B cell (primary cell): ENCODE measurements around the gene CCDC144A.
"Not testable (repeated sequence)": the region's sequence is repeated elsewhere in the genome, so short reads cannot be mapped to it uniquely, and the experiment has no call there.

Experiments
- EZH2 ChIP-seq: IDR thresholded peaks from 2 replicates; pipeline ENCODE4 v1.6.1; 2012; ENCODE audit warnings: borderline replicate concordance, low read depth, mild to moderate bottlenecking, moderate library complexity, low read length; ENCODE audit not compliant: insufficient read depth, poor library complexity, severe bottlenecking
- TF ChIP-seq, protein P1 (sequence below): fragments of 200-600 bp; IDR thresholded peaks from one replicate; pipeline ENCODE4 v1.8.0; 2022; ENCODE audit warnings: antibody characterized with exemption, mild to moderate bottlenecking

GRCh38 chr17:16666553-16666906 is 23.5 kb upstream of the CCDC144A start:
- TF ChIP-seq EZH2, result not testable (repeated sequence)
- TF ChIP-seq, protein P1, sequence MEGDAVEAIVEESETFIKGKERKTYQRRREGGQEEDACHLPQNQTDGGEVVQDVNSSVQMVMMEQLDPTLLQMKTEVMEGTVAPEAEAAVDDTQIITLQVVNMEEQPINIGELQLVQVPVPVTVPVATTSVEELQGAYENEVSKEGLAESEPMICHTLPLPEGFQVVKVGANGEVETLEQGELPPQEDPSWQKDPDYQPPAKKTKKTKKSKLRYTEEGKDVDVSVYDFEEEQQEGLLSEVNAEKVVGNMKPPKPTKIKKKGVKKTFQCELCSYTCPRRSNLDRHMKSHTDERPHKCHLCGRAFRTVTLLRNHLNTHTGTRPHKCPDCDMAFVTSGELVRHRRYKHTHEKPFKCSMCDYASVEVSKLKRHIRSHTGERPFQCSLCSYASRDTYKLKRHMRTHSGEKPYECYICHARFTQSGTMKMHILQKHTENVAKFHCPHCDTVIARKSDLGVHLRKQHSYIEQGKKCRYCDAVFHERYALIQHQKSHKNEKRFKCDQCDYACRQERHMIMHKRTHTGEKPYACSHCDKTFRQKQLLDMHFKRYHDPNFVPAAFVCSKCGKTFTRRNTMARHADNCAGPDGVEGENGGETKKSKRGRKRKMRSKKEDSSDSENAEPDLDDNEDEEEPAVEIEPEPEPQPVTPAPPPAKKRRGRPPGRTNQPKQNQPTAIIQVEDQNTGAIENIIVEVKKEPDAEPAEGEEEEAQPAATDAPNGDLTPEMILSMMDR, result not testable (repeated sequence)
